ENCODE results near the gene SUV39H1.
"Not testable (repeated sequence)": the region's sequence is repeated elsewhere in the genome, so short reads cannot be mapped to it uniquely, and the experiment has no call there.

- not testable (repeated sequence) for TF ChIP-seq POLR2AphosphoS5 (IDR thresholded peaks at IDR 0.05; ENCODE audit: borderline replicate concordance, low read depth, low read length); EZH2 (IDR thresholded peaks at IDR 0.05)
Observed at GRCh38 chrX:48659686-48660085, 36.8 kb upstream of the SUV39H1 start.
